GM12878 (cell line): ENCODE measurements around the gene PLB1.

ENCODE experiments used
- HCFC1 ChIP-seq: fragments of 150-350 bp; IDR thresholded peaks from 2 replicates; pipeline ENCODE4 v1.6.1; 2014; ENCODE audit warnings: low read length
- POLR2A ChIP-seq: IDR thresholded peaks from 2 replicates; pipeline ENCODE4 v1.6.1; 2011; ENCODE audit warnings: low read depth, mild to moderate bottlenecking, low read length
- SIN3A ChIP-seq: IDR thresholded peaks from 2 replicates; pipeline ENCODE4 v1.6.1; 2012; ENCODE audit warnings: low read depth, low read length, improper control_type of control experiment
- SP1 ChIP-seq: IDR thresholded peaks from one replicate; pipeline ENCODE4 v1.6.1; 2011; ENCODE audit warnings: low read depth, low read length
- STAT1 ChIP-seq: fragments of 450-650 bp; conservative IDR thresholded peaks from 2 replicates; pipeline ENCODE4 v1.6.1; 2014; ENCODE audit warnings: antibody characterized with exemption, mild to moderate bottlenecking
- YY1 ChIP-seq: IDR thresholded peaks from 2 replicates; pipeline ENCODE4 v1.6.1; 2011; ENCODE audit warnings: low read depth, mild to moderate bottlenecking, low read length
- TF ChIP-seq, protein P1 (sequence below): IDR thresholded peaks from 2 replicates; pipeline ENCODE4 v1.6.1; 2012; ENCODE audit warnings: low read depth, low read length, improper control_type of control experiment
- TF ChIP-seq, protein P2 (sequence below), 3 experiments: IDR thresholded peaks in 2 of 3; conservative IDR thresholded peaks in 1 of 3; 2 replicates each; pipeline ENCODE4 v1.5.1; 2011; ENCODE audit warnings: low read depth in 3 of 3, low read length in 3 of 3, mild to moderate bottlenecking in 3 of 3, control low read depth in 2 of 3, moderate library complexity in 2 of 3, inconsistent platforms in 1 of 3, mixed read lengths in 1 of 3; ENCODE audit not compliant: control insufficient read depth in 2 of 3, insufficient read depth in 1 of 3; ENCODE audit errors: extremely low read depth in 1 of 3
- TF ChIP-seq, protein P3 (sequence below): fragments of 450-650 bp; IDR thresholded peaks from 2 replicates; pipeline ENCODE4 v1.6.1; 2014; ENCODE audit warnings: mild to moderate bottlenecking

DNA sequence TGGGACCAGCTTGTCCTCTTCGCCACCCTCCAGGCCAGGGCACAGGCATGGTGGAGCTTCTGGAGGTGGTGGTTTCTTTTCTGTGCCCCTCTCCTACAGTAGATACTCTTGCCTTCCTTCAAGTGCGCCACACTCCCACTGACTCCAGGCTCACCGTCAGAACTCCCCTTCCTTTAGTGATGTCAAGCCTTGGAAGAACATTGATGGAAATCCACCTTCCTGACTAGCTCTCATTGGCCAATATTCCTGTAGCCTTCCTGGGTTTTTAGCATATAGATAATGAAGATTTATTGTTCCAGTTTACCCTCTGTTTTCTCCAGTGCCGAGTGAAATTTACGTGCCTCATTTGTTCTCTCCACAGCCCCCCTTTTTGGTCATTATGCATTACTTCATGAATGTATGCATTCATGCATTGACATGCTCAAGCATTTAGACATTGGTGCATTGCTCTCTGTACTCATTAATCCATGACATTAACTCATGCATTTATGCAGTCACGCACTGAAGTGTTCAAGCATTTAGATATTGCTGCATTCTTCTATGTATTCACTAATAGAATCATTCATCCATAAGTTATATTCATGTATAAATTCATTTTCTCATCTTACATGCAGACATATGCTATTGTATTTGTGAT lies 37.3 kb downstream of the PLB1 start:
- TF ChIP-seq YY1 (no peak), SIN3A (no peak), HCFC1 (no peak), STAT1 (no peak), SP1 (no peak), POLR2A (no peak)
- TF ChIP-seq, protein P1, sequence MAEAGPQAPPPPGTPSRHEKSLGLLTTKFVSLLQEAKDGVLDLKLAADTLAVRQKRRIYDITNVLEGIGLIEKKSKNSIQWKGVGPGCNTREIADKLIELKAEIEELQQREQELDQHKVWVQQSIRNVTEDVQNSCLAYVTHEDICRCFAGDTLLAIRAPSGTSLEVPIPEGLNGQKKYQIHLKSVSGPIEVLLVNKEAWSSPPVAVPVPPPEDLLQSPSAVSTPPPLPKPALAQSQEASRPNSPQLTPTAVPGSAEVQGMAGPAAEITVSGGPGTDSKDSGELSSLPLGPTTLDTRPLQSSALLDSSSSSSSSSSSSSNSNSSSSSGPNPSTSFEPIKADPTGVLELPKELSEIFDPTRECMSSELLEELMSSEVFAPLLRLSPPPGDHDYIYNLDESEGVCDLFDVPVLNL = no peak
- TF ChIP-seq, protein P2, sequence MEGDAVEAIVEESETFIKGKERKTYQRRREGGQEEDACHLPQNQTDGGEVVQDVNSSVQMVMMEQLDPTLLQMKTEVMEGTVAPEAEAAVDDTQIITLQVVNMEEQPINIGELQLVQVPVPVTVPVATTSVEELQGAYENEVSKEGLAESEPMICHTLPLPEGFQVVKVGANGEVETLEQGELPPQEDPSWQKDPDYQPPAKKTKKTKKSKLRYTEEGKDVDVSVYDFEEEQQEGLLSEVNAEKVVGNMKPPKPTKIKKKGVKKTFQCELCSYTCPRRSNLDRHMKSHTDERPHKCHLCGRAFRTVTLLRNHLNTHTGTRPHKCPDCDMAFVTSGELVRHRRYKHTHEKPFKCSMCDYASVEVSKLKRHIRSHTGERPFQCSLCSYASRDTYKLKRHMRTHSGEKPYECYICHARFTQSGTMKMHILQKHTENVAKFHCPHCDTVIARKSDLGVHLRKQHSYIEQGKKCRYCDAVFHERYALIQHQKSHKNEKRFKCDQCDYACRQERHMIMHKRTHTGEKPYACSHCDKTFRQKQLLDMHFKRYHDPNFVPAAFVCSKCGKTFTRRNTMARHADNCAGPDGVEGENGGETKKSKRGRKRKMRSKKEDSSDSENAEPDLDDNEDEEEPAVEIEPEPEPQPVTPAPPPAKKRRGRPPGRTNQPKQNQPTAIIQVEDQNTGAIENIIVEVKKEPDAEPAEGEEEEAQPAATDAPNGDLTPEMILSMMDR (IDR thresholded peaks at IDR 0.05 in 2 of 3, conservative IDR thresholded peaks at IDR 0.05 in 1 of 3; ENCODE audit: control insufficient read depth in 2 of 3, extremely low read depth in 1 of 3, insufficient read depth in 1 of 3, low read depth in 3 of 3, low read length in 3 of 3) = no peak
- TF ChIP-seq, protein P3, sequence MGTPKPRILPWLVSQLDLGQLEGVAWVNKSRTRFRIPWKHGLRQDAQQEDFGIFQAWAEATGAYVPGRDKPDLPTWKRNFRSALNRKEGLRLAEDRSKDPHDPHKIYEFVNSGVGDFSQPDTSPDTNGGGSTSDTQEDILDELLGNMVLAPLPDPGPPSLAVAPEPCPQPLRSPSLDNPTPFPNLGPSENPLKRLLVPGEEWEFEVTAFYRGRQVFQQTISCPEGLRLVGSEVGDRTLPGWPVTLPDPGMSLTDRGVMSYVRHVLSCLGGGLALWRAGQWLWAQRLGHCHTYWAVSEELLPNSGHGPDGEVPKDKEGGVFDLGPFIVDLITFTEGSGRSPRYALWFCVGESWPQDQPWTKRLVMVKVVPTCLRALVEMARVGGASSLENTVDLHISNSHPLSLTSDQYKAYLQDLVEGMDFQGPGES = no peak
